CD4-positive, alpha-beta T cell treated with Interleukin-12 subunit alpha and Interleukin-12 subunit beta, for 1 hour (primary cell): ENCODE data around the gene HIVEP3.

Experiments used
- DNase-seq: peaks from one replicate; pipeline ENCODE4 v3.0.0-alpha.2; 2020

The HIVEP3 gene

GRCh38 chr1:41868241-41868998 is 50.3 kb downstream of the HIVEP3 start:
- peak; percentile 48 for DNase-seq

- DNase-seq = no peak
These were observed 52.4 kb downstream of the HIVEP3 start for GRCh38 chr1:41866285-41866684.

GRCh38 chr1:41864471-41865040 is 54.2 kb downstream of the HIVEP3 start:
- no peak for DNase-seq

- no peak for DNase-seq
These were observed 55.0 kb downstream of the HIVEP3 start for GRCh38 chr1:41863718-41864117.

- no peak for DNase-seq
These were observed 56.1 kb downstream of the HIVEP3 start for GRCh38 chr1:41862384-41863221.

- no peak for DNase-seq
These were observed 57.0 kb downstream of the HIVEP3 start for GRCh38 chr1:41861535-41862383.

GRCh38 chr1:41860771-41861170 is 58.0 kb downstream of the HIVEP3 start:
- DNase-seq = no peak

GRCh38 chr1:41860214-41860613 is 58.5 kb downstream of the HIVEP3 start:
- no peak for DNase-seq

GRCh38 chr1:41859686-41860085 is 59.0 kb downstream of the HIVEP3 start:
- DNase-seq = no peak

- DNase-seq = no peak
These were observed 61.8 kb downstream of the HIVEP3 start for GRCh38 chr1:41856944-41857285.

- DNase-seq = no peak
These were observed 62.4 kb downstream of the HIVEP3 start for GRCh38 chr1:41856151-41856943.

GRCh38 chr1:41855713-41856112 is 63.0 kb downstream of the HIVEP3 start:
- DNase-seq = no peak

- no peak for DNase-seq
These were observed 64.8 kb downstream of the HIVEP3 start for GRCh38 chr1:41853907-41854306.

GRCh38 chr1:41852091-41852490 is 66.6 kb downstream of the HIVEP3 start:
- no peak for DNase-seq

- DNase-seq = no peak
These were observed 67.1 kb downstream of the HIVEP3 start for GRCh38 chr1:41851589-41851988.

GRCh38 chr1:41850029-41850428 is 68.7 kb downstream of the HIVEP3 start:
- peak; percentile 12 for DNase-seq

GRCh38 chr1:41849211-41849759 is 69.4 kb downstream of the HIVEP3 start:
- no peak for DNase-seq

GRCh38 chr1:41848216-41848952 is 70.3 kb downstream of the HIVEP3 start:
- DNase-seq = no peak

GRCh38 chr1:41847733-41848132 is 71.0 kb downstream of the HIVEP3 start:
- DNase-seq = no peak

GRCh38 chr1:41846625-41847405 is 71.9 kb downstream of the HIVEP3 start:
- DNase-seq = no peak
